Neural progenitor cell (in vitro differentiated cells): ENCODE measurements around the gene SLC12A7. TPM values are rescaled to one million over a fixed set of nuclear protein-coding genes. Genes with fewer than 3 reads are reported as not detected.
A peak's percentile ranks its signal among the peaks of the same experiment; 100 is the strongest.
"Not testable (repeated sequence)": the region's sequence is repeated elsewhere in the genome, so short reads cannot be mapped to it uniquely, and the experiment has no call there.

Experiments used
- DNase-seq: peaks from one replicate; pipeline ENCODE4 v3.0.0-alpha.2; 2016; ENCODE audit warnings: low spot score
- H2AFZ ChIP-seq: fragments of 200-600 bp; sonication (generic); replicated peaks from 2 replicates; pipeline ENCODE4 v1.6.1; 2016; ENCODE audit warnings: antibody characterized with exemption
- H3F3A ChIP-seq: fragments of 200-600 bp; sonication (generic); 2 replicates; pipeline ENCODE4 v1.6.1; 2016; ENCODE audit warnings: antibody characterized with exemption, low read depth
- H3K27ac ChIP-seq: fragments of 200-600 bp; sonication (generic); 2 replicates; pipeline ENCODE4 v1.5.1; 2016; ENCODE audit warnings: mild to moderate bottlenecking
- H3K27me3 ChIP-seq: fragments of 200-600 bp; sonication (generic); 2 replicates; pipeline ENCODE4 v1.6.1; 2016; ENCODE audit warnings: mild to moderate bottlenecking, moderate library complexity
- H3K36me3 ChIP-seq: fragments of 200-600 bp; sonication (generic); 2 replicates; pipeline ENCODE4 v1.5.1; 2016
- H3K4me1 ChIP-seq: fragments of 200-600 bp; sonication (generic); 2 replicates; pipeline ENCODE4 v1.6.1; 2016; ENCODE audit warnings: mixed run types
- H3K4me2 ChIP-seq: fragments of 200-600 bp; sonication (generic); 2 replicates; pipeline ENCODE4 v1.6.1; 2016
- H3K4me3 ChIP-seq: fragments of 200-600 bp; sonication (generic); 2 replicates; pipeline ENCODE4 v1.5.1; 2016
- H3K79me2 ChIP-seq: fragments of 200-600 bp; sonication (generic); 2 replicates; pipeline ENCODE4 v1.6.1; 2016; ENCODE audit warnings: low read depth
- H3K9ac ChIP-seq: fragments of 200-600 bp; sonication (generic); 2 replicates; pipeline ENCODE4 v1.6.1; 2016
- H3K9me3 ChIP-seq: fragments of 200-600 bp; sonication (generic); 2 replicates; pipeline ENCODE4 v1.5.1; 2016; ENCODE audit warnings: low read depth
- H4K20me1 ChIP-seq: fragments of 200-600 bp; sonication (generic); 2 replicates; pipeline ENCODE4 v1.6.1; 2016; ENCODE audit warnings: low read depth
- H3K27ac Mint-ChIP-seq: 3 replicates; pipeline ENCODE4 v1.8.0; 2021; ENCODE audit warnings: mixed read lengths
- H3K27me3 Mint-ChIP-seq: 2 replicates; pipeline ENCODE4 v1.8.0; 2022; ENCODE audit warnings: low read depth, mild to moderate bottlenecking, inconsistent platforms, moderate library complexity, mixed read lengths; ENCODE audit not compliant: insufficient read depth
- H3K36me3 Mint-ChIP-seq: 3 replicates; pipeline ENCODE4 v1.8.0; 2021; ENCODE audit warnings: mixed read lengths
- H3K4me1 Mint-ChIP-seq: 3 replicates; pipeline ENCODE4 v1.8.0; 2021; ENCODE audit warnings: mixed read lengths
- H3K4me3 Mint-ChIP-seq: 3 replicates; pipeline ENCODE4 v1.8.0; 2021; ENCODE audit warnings: mild to moderate bottlenecking, moderate library complexity, mixed read lengths
- H3K9me3 Mint-ChIP-seq: 3 replicates; pipeline ENCODE4 v1.8.0; 2020; ENCODE audit warnings: mixed read lengths
- CTCF ChIP-seq: fragments of 200-600 bp; sonication (generic); IDR thresholded peaks from 2 replicates; pipeline ENCODE4 v1.5.1; 2017; ENCODE audit warnings: antibody characterized with exemption, mild to moderate bottlenecking
- EZH2 ChIP-seq: fragments of 200-600 bp; sonication (generic); IDR thresholded peaks from 2 replicates; pipeline ENCODE4 v1.6.1; 2017; ENCODE audit warnings: antibody characterized with exemption, mild to moderate bottlenecking, moderate library complexity
- EZH2phosphoT487 ChIP-seq: fragments of 200-600 bp; sonication (generic); IDR thresholded peaks from 2 replicates; pipeline ENCODE4 v1.6.1; 2017; ENCODE audit warnings: antibody characterized with exemption
- total RNA-seq: library from RNA; depleted of rRNA; stranded (reverse); fragments of >200 nt; gene quantifications from 2 replicates; pipeline ENCODE4 v1.2.3, GENCODE V29; 2015; ENCODE audit warnings: low replicate concordance

The SLC12A7 gene
- total RNA-seq, 1 donor from 2014 or later = 7.5 TPM

GRCh38 chr5:1062761-1063568 lies 48.9 kb downstream of the SLC12A7 start:
- Histone ChIP-seq H3K27me3 (no peaks in the 10 kb centered on the region), H3K9ac (no peak overlapping the region), H3K4me1 (no peaks in the 10 kb centered on the region), H3K9me3 (no peaks in the 10 kb centered on the region), H3K36me3 (no peaks in the 10 kb centered on the region), H3K27ac (no peak overlapping the region), H3K4me2 (no peak overlapping the region), H3K4me3 (no peak overlapping the region), H3K79me2 (no peaks in the 10 kb centered on the region), H3F3A (no peaks in the 10 kb centered on the region), H2AFZ (no peak overlapping the region), H4K20me1 (peaks cover 7% of the 10 kb centered on the region)
- TF ChIP-seq CTCF (no peak), EZH2phosphoT487 (no peak), EZH2 (no peak)
- peaks cover 5% of the 10 kb centered on the region for H3K27me3 Mint-ChIP-seq
- no peaks in the 10 kb centered on the region for H3K36me3 Mint-ChIP-seq
- no peaks in the 10 kb centered on the region for H3K9me3 Mint-ChIP-seq
- peaks cover 5% of the 10 kb centered on the region for H3K4me1 Mint-ChIP-seq
- no peak for DNase-seq
- no peak overlapping the region for H3K27ac Mint-ChIP-seq
- no peak overlapping the region for H3K4me3 Mint-ChIP-seq

DNA sequence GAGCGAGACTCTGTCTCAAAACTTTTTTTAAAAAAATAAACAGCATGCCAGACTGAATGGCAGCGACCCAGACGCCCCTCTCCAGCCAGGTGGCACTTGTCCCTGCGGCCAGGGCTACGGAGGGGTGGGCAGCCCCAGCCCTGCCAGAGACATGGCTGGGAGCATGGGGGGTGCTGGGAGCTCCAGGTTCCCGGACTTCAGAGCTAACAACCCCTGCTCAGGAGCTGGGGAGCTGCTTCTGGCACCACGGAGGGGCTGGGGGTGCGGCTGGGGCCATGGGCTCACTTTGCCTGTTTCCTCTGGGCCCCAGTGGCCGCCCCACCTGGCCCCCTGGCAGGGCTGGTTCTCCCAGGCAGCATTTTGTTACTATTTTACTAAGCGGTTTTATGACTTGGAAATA lies 49.9 kb downstream of the SLC12A7 start:
- no peaks in the 10 kb centered on the region for H3K4me1 ChIP-seq
- H4K20me1 ChIP-seq = no peaks in the 10 kb centered on the region
- no peak overlapping the region for H2AFZ ChIP-seq
- no peak overlapping the region for H3K9ac ChIP-seq
- Mint-ChIP-seq H3K4me1 (peaks cover 5% of the 10 kb centered on the region), H3K27me3 (peaks cover 4% of the 10 kb centered on the region), H3K9me3 (no peaks in the 10 kb centered on the region), H3K27ac (peak overlapping the region; percentile 64), H3K4me3 (no peak overlapping the region), H3K36me3 (no peaks in the 10 kb centered on the region)
- H3K4me3 ChIP-seq = no peak overlapping the region
- H3K9me3 ChIP-seq = no peaks in the 10 kb centered on the region
- TF ChIP-seq EZH2 (no peak), CTCF (no peak), EZH2phosphoT487 (no peak)
- H3F3A ChIP-seq = no peaks in the 10 kb centered on the region
- no peak overlapping the region for H3K4me2 ChIP-seq
- DNase-seq = no peak
- no peaks in the 10 kb centered on the region for H3K36me3 ChIP-seq
- H3K79me2 ChIP-seq = no peaks in the 10 kb centered on the region
- no peak overlapping the region for H3K27ac ChIP-seq
- H3K27me3 ChIP-seq = no peaks in the 10 kb centered on the region

DNA sequence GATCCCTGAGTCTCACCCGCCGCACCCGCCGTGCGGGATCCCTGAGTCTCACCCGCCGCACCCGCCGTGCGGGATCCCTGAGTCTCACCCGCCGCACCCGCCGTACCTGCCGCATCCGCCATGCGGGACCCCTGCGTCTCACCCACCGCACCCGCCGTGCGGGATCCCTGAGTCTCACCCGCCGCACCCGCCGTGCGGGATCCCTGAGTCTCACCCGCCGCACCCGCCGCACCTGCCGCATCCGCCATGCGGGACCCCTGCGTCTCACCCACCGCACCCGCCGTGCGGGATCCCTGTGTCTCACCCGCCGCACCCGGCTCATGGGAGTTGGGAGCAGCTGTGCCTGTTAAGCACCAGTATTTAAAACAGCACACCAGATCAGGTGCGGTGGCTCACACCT lies 50.6 kb downstream of the SLC12A7 start:
- H3K27me3 ChIP-seq, H3K9ac ChIP-seq, H3F3A ChIP-seq, H3K27me3 Mint-ChIP-seq, H3K4me1 Mint-ChIP-seq, H3K36me3 ChIP-seq, H4K20me1 ChIP-seq, H3K36me3 Mint-ChIP-seq, DNase-seq, H3K9me3 Mint-ChIP-seq, H3K4me3 Mint-ChIP-seq, H3K9me3 ChIP-seq, H3K4me3 ChIP-seq, H3K4me1 ChIP-seq, H2AFZ ChIP-seq, H3K79me2 ChIP-seq, H3K4me2 ChIP-seq, H3K27ac Mint-ChIP-seq, H3K27ac ChIP-seq: not testable (repeated sequence)

GRCh38 chr5:1060535-1060981 lies 51.3 kb downstream of the SLC12A7 start:
- H2AFZ ChIP-seq = no peak overlapping the region
- H3K9ac ChIP-seq = no peak overlapping the region
- no peaks in the 10 kb centered on the region for H3K27me3 ChIP-seq
- no peak overlapping the region for H3K4me2 ChIP-seq
- H3K4me1 Mint-ChIP-seq = peaks cover 5% of the 10 kb centered on the region
- no peak for DNase-seq
- no peak overlapping the region for H3K4me3 Mint-ChIP-seq
- H3K27ac Mint-ChIP-seq = no peak overlapping the region
- no peak overlapping the region for H3K27ac ChIP-seq
- no peaks in the 10 kb centered on the region for H3K9me3 Mint-ChIP-seq
- no peak for TF ChIP-seq EZH2phosphoT487
- TF ChIP-seq EZH2 = no peak
- TF ChIP-seq CTCF = no peak
- no peaks in the 10 kb centered on the region for H3K9me3 ChIP-seq
- H3K4me1 ChIP-seq = no peaks in the 10 kb centered on the region
- H4K20me1 ChIP-seq = no peaks in the 10 kb centered on the region
- no peaks in the 10 kb centered on the region for H3K36me3 ChIP-seq
- H3K27me3 Mint-ChIP-seq = no peaks in the 10 kb centered on the region
- H3K36me3 Mint-ChIP-seq = no peaks in the 10 kb centered on the region
- H3F3A ChIP-seq = no peaks in the 10 kb centered on the region
- H3K79me2 ChIP-seq = no peaks in the 10 kb centered on the region
- no peak overlapping the region for H3K4me3 ChIP-seq
